ENCODE measurements around the gene PRKCQ.

Gene PRKCQ

GRCh38 chr10:6567203-6567703 lies 12.8 kb downstream of the PRKCQ start:
- DNase-seq (ENCODE audit: low read depth), result no peak

- no peak for DNase-seq (ENCODE audit: low read depth)
These were observed 14.5 kb downstream of the PRKCQ start for GRCh38 chr10:6565588-6565987.

GRCh38 chr10:6564367-6564766 lies 15.7 kb downstream of the PRKCQ start:
- DNase-seq (ENCODE audit: low read depth), result no peak

GRCh38 chr10:6563731-6564130 lies 16.3 kb downstream of the PRKCQ start:
- DNase-seq (ENCODE audit: low read depth), result no peak

- no peak for DNase-seq (ENCODE audit: low read depth)
These were observed 17.0 kb downstream of the PRKCQ start for GRCh38 chr10:6563075-6563474.

GRCh38 chr10:6562221-6562620 lies 17.9 kb downstream of the PRKCQ start:
- DNase-seq (ENCODE audit: low read depth), result no peak

- no peak for DNase-seq (ENCODE audit: low read depth)
These were observed 18.5 kb downstream of the PRKCQ start for GRCh38 chr10:6561552-6561951.

- no peak for DNase-seq (ENCODE audit: low read depth)
These were observed 21.2 kb downstream of the PRKCQ start for GRCh38 chr10:6558759-6559461.

GRCh38 chr10:6558272-6558671 lies 21.8 kb downstream of the PRKCQ start:
- DNase-seq (ENCODE audit: low read depth), result no peak

GRCh38 chr10:6553937-6554336 lies 26.1 kb downstream of the PRKCQ start:
- no peak for DNase-seq (ENCODE audit: low read depth)

- no peak for DNase-seq (ENCODE audit: low read depth)
These were observed 36.6 kb downstream of the PRKCQ start for GRCh38 chr10:6543431-6544005.

GRCh38 chr10:6542999-6543430 lies 37.1 kb downstream of the PRKCQ start:
- DNase-seq (ENCODE audit: low read depth), result no peak

GRCh38 chr10:6539833-6540232 lies 40.2 kb downstream of the PRKCQ start:
- no peak for DNase-seq (ENCODE audit: low read depth)

- DNase-seq (ENCODE audit: low read depth), result no peak
These were observed 42.3 kb downstream of the PRKCQ start for GRCh38 chr10:6537770-6538169.

- no peak for DNase-seq (ENCODE audit: low read depth)
These were observed 44.0 kb downstream of the PRKCQ start for GRCh38 chr10:6536102-6536501.

GRCh38 chr10:6535156-6535764 lies 44.8 kb downstream of the PRKCQ start:
- no peak for DNase-seq (ENCODE audit: low read depth)

GRCh38 chr10:6532321-6532720 lies 47.8 kb downstream of the PRKCQ start:
- no peak for DNase-seq (ENCODE audit: low read depth)

- no peak for DNase-seq (ENCODE audit: low read depth)
These were observed 49.1 kb downstream of the PRKCQ start for GRCh38 chr10:6530966-6531365.

GRCh38 chr10:6530211-6530840 lies 49.8 kb downstream of the PRKCQ start:
- no peak for DNase-seq (ENCODE audit: low read depth)

- no peak for DNase-seq (ENCODE audit: low read depth)
These were observed 51.7 kb downstream of the PRKCQ start for GRCh38 chr10:6528198-6528950.

GRCh38 chr10:6525599-6526165 lies 54.4 kb downstream of the PRKCQ start:
- no peak for DNase-seq (ENCODE audit: low read depth)

GRCh38 chr10:6522230-6522629 lies 57.8 kb downstream of the PRKCQ start:
- DNase-seq (ENCODE audit: low read depth), result no peak

All from stromal cell of bone marrow (primary cell).